Endothelial cell of umbilical vein (primary cell): Measurements from ENCODE around the gene GIMAP8. TPM values are rescaled to one million over a fixed set of nuclear protein-coding genes. Genes with fewer than 3 reads are reported as not detected.

Source experiments
- BruUV-seq: library from RNA; stranded (reverse); fragments of 400-500 nt; replicated peaks from 2 replicates; lab custom pipeline; 2021; lab: Mats Ljungman, UMichigan
- CTCF ChIA-PET: fragments of 300-600, 350-600 bp; sonication (Branson Sonifier 250); formaldehyde crosslinking; loops from one replicate; lab custom pipeline; 2021; ENCODE audit warnings: antibody characterized with exemption, inconsistent platforms; lab: Charles Lee
- POLR2A ChIA-PET: fragments of 300-600, 350-600 bp; sonication (Branson Sonifier 250); formaldehyde crosslinking; loops from one replicate; lab custom pipeline; 2021; ENCODE audit warnings: antibody characterized with exemption, inconsistent platforms; lab: Charles Lee
- DNase-seq: peaks from one replicate; pipeline ENCODE4 v3.0.0-alpha.2; 2011; ENCODE audit warnings: low read depth, low spot score
- FAIRE-seq: peaks from 2 replicates; lab custom pipeline; 2011; peaks lifted over from hg19 to GRCh38; lab: Jason Lieb, UNC
- H2AFZ ChIP-seq: 2 replicates; pipeline ENCODE4 v1.6.0; 2012; ENCODE audit warnings: low read depth, low read length, control low read depth, inconsistent platforms
- H3K27ac ChIP-seq: 2 replicates; pipeline ENCODE4 v1.5.1; 2011; ENCODE audit warnings: low read depth, mild to moderate bottlenecking, control low read depth, low read length, moderate library complexity; ENCODE audit not compliant: insufficient read depth
- H3K27me3 ChIP-seq, 2 experiments: 2 replicates each; pipeline versions ENCODE4 v1.6.0 to v1.6.1; 2011; ENCODE audit warnings: low read length in 2 of 2, mixed read lengths in 1 of 2; ENCODE audit not compliant: control insufficient read depth in 2 of 2, insufficient read depth in 2 of 2
- H3K36me3 ChIP-seq, 2 experiments: 2 replicates in 1 of 2; 3 replicates in 1 of 2; pipeline ENCODE4 v1.5.1; 2011; ENCODE audit warnings: low read length in 2 of 2, mild to moderate bottlenecking in 1 of 2, moderate library complexity in 1 of 2; ENCODE audit not compliant: control insufficient read depth in 2 of 2, insufficient read depth in 2 of 2; ENCODE audit errors: extremely low read depth in 1 of 2
- H3K4me1 ChIP-seq: 3 replicates; pipeline ENCODE4 v1.5.1; 2011; ENCODE audit warnings: mild to moderate bottlenecking, low read length; ENCODE audit not compliant: control insufficient read depth, insufficient read depth; ENCODE audit errors: extremely low read depth
- H3K4me2 ChIP-seq: 2 replicates; pipeline ENCODE4 v1.6.1; 2011; ENCODE audit warnings: low read length, control low read depth, mixed read lengths; ENCODE audit not compliant: insufficient read depth
- H3K4me3 ChIP-seq, 3 experiments: fragments of 200-600 bp in 1 of 3; sonication (generic), shearing (Covaris generic) in 1 of 3; replicated peaks in 1 of 3; 2 replicates each; pipeline ENCODE4 v1.5.1; 2011 to 2016; ENCODE audit warnings: control low read depth in 3 of 3, low read length in 3 of 3, mild to moderate bottlenecking in 2 of 3, inconsistent platforms in 1 of 3, low read depth in 1 of 3, moderate library complexity in 1 of 3; ENCODE audit not compliant: insufficient read depth in 1 of 3
- H3K79me2 ChIP-seq: 2 replicates; pipeline ENCODE4 v1.6.0; 2012; ENCODE audit warnings: low read length, inconsistent platforms; ENCODE audit not compliant: control insufficient read depth, insufficient read depth
- H3K9ac ChIP-seq: replicated peaks from 2 replicates; pipeline ENCODE3; 2011; ENCODE audit warnings: low read length, control low read depth; ENCODE audit not compliant: insufficient read depth; ENCODE audit errors: extremely low read depth
- H3K9me1 ChIP-seq: replicated peaks from 3 replicates; pipeline ENCODE4 v1.6.0; 2011; ENCODE audit warnings: mild to moderate bottlenecking, low read length; ENCODE audit not compliant: control insufficient read depth, insufficient read depth; ENCODE audit errors: extremely low read depth
- H3K9me3 ChIP-seq: replicated peaks from 2 replicates; pipeline ENCODE4 v1.5.1; 2012; ENCODE audit warnings: low read length, inconsistent platforms; ENCODE audit not compliant: control insufficient read depth, insufficient read depth
- H4K20me1 ChIP-seq: replicated peaks from 2 replicates; pipeline ENCODE3; 2011; ENCODE audit warnings: mild to moderate bottlenecking, low read length; ENCODE audit not compliant: control insufficient read depth, insufficient read depth; ENCODE audit errors: extremely low read depth
- CTCF ChIP-seq, 2 donors: IDR thresholded peaks; 1 replicate in 1 of 2; 2 replicates in 1 of 2; pipeline ENCODE4 v1.5.1; 2011; ENCODE audit warnings: low read length in 2 of 2, mild to moderate bottlenecking in 2 of 2, moderate library complexity in 2 of 2, control low read depth in 1 of 2, inconsistent platforms in 1 of 2, low read depth in 1 of 2; ENCODE audit not compliant: insufficient read depth in 1 of 2; ENCODE audit errors: extremely low read depth in 1 of 2
- EZH2 ChIP-seq: IDR thresholded peaks from 2 replicates; pipeline ENCODE4 v1.6.1; 2012; ENCODE audit warnings: borderline replicate concordance, low read depth, mild to moderate bottlenecking, moderate library complexity, low read length, inconsistent platforms; ENCODE audit not compliant: severe bottlenecking
- FOS ChIP-seq: IDR thresholded peaks from 2 replicates; pipeline ENCODE4 v1.6.1; 2011; ENCODE audit warnings: mild to moderate bottlenecking, low read length, moderate library complexity, borderline replicate concordance; ENCODE audit not compliant: insufficient read depth
- GATA2 ChIP-seq: IDR thresholded peaks from 2 replicates; pipeline ENCODE4 v1.7.0; 2011; ENCODE audit warnings: low read depth, mild to moderate bottlenecking, moderate library complexity, mixed read lengths, low read length; ENCODE audit not compliant: insufficient read length, insufficient read depth
- JUN ChIP-seq: IDR thresholded peaks from 2 replicates; pipeline ENCODE4 v1.6.1; 2011; ENCODE audit warnings: borderline replicate concordance, low read depth; ENCODE audit not compliant: insufficient read length, insufficient read depth
- MAX ChIP-seq: IDR thresholded peaks from 2 replicates; pipeline ENCODE4 v1.6.1; 2011; ENCODE audit not compliant: insufficient read depth, insufficient read length
- MYC ChIP-seq: IDR thresholded peaks from one replicate; pipeline ENCODE4 v1.6.1; 2011; ENCODE audit warnings: mild to moderate bottlenecking, low read depth, low read length
- POLR2A ChIP-seq: IDR thresholded peaks from 2 replicates; pipeline ENCODE4 v1.6.1; 2012; ENCODE audit warnings: low read depth, mild to moderate bottlenecking, control low read depth, low read length
- POLR2AphosphoS5 ChIP-seq: IDR thresholded peaks from 2 replicates; pipeline ENCODE4 v1.6.1; 2012; ENCODE audit warnings: low read depth, mild to moderate bottlenecking, control low read depth, low read length, moderate library complexity; ENCODE audit not compliant: insufficient read depth
- dilution Hi-C: fragments of 300-500 bp; cut with MboI; formaldehyde crosslinking; loops from one replicate; pipeline ENCODE4 v1.15.0; 2019; ENCODE audit warnings: low sequenced_read_pairs; ENCODE audit not compliant: extremely low pct_ligation_motif_present
- intact Hi-C: fragments of 100-400 bp; cut with micrococcal nuclease; formaldehyde crosslinking; loops from one replicate; pipeline ENCODE4 v1.10.0; 2022
- polyA plus RNA-seq, 4 experiments: library from polyadenylated mRNA; depleted of rRNA in 3 of 4; stranded (reverse) in 3 of 4; unstranded in 1 of 4; fragments of >200 nt; gene quantifications; 2 replicates each; pipeline versions ENCODE4 v1.2.1 to v1.2.3, GENCODE V29; 2011 to 2012; ENCODE audit warnings: missing spikeins in 1 of 4
- total RNA-seq: library from RNA; stranded (reverse); gene quantifications from 2 replicates; pipeline ENCODE4 v1.2.3, GENCODE V29; 2021

Gene GIMAP8
- total and polyA plus RNA-seq, 2 donors (not counting 3 experiments of a cell fraction or from before 2014, with no cell fraction given) = 32.2 to 71.8 TPM

- CTCF ChIA-PET = no interaction called here
- Histone ChIP-seq H2AFZ (no peak overlapping the region), H3K9ac (no peak overlapping the region), H3K4me1 (no peaks in the 10 kb centered on the region), H3K36me3 (no peaks in the 10 kb centered on the region), H3K27me3 (peaks cover 5 to 10% of the 10 kb centered on the region in 2 experiments), H3K79me2 (no peaks in the 10 kb centered on the region), H3K4me3 (no peak overlapping the region), H3K9me1 (no peaks in the 10 kb centered on the region), H3K27ac (no peak overlapping the region), H3K4me2 (no peak overlapping the region), H4K20me1 (no peaks in the 10 kb centered on the region), H3K9me3 (no peaks in the 10 kb centered on the region)
- FAIRE-seq = no peak
- POLR2A ChIA-PET = no interaction called here
- intact Hi-C loops = no loop called here
- TF ChIP-seq MYC (no peak), EZH2 (no peak), POLR2AphosphoS5 (no peak), CTCF (IDR thresholded peaks at IDR 0.05; ENCODE audit: extremely low read depth in 1 of 2, insufficient read depth in 1 of 2, low read depth in 1 of 2, low read length in 2 of 2) (no peak), MAX (no peak), POLR2A (no peak), JUN (no peak), FOS (no peak), GATA2 (no peak)
- no TSS peak for BruUV-seq
- DNase-seq = no peak
- dilution Hi-C loops = no loop called here
Measured at GRCh38 chr7:150428671-150429451, 21.6 kb upstream of the GIMAP8 start.
